Gastroesophageal sphincter (tissue), 3 donors: ENCODE results near the gene POLR3A.

ENCODE experiments used
- EP300 ChIP-seq: sonication (generic); formaldehyde crosslinking; IDR thresholded peaks from one replicate; pipeline ENCODE4 v1.6.1; 2017; ENCODE audit warnings: antibody characterized with exemption, mild to moderate bottlenecking
- POLR2A ChIP-seq, 2 donors: fragments of 450-650 bp; IDR thresholded peaks; one replicate each; pipeline ENCODE4 v1.6.1; 2017; ENCODE audit warnings: antibody characterized with exemption in 2 of 2, mild to moderate bottlenecking in 2 of 2, moderate library complexity in 1 of 2
- POLR2AphosphoS5 ChIP-seq: sonication (generic); formaldehyde crosslinking; IDR thresholded peaks from one replicate; pipeline ENCODE4 v1.6.1; 2017; ENCODE audit warnings: antibody characterized with exemption
- TF ChIP-seq, protein P1 (sequence below), 4 experiments: fragments of 200-600 bp in 2 of 4; fragments of 450-650 bp in 2 of 4; sonication (generic) in 1 of 4; IDR thresholded peaks; one replicate each; pipeline ENCODE4 v1.5.1; 2017 to 2019; ENCODE audit warnings: antibody characterized with exemption in 4 of 4, mild to moderate bottlenecking in 2 of 4, moderate library complexity in 2 of 4

DNA sequence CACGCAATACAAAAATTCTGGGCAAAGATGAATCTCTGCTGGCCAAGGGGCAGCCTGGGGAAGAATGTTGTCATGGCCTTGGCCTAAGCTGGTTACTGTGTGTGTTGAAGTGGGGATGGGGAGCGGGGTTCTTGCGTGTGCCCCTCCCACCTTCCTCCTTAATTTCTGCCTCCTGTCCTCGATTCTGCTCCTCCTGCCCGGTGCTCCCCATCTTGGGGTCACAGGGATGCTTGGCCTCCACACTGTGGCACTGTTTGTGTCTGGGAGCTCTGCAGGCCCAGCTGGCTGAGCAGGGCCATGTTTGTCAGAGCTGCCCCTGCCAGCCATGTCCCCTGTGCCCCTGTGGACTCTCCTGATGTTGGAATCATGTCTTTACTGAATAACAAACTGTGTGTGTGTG is 41.4 kb upstream of the POLR3A start:
- TF ChIP-seq, protein P1, sequence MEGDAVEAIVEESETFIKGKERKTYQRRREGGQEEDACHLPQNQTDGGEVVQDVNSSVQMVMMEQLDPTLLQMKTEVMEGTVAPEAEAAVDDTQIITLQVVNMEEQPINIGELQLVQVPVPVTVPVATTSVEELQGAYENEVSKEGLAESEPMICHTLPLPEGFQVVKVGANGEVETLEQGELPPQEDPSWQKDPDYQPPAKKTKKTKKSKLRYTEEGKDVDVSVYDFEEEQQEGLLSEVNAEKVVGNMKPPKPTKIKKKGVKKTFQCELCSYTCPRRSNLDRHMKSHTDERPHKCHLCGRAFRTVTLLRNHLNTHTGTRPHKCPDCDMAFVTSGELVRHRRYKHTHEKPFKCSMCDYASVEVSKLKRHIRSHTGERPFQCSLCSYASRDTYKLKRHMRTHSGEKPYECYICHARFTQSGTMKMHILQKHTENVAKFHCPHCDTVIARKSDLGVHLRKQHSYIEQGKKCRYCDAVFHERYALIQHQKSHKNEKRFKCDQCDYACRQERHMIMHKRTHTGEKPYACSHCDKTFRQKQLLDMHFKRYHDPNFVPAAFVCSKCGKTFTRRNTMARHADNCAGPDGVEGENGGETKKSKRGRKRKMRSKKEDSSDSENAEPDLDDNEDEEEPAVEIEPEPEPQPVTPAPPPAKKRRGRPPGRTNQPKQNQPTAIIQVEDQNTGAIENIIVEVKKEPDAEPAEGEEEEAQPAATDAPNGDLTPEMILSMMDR (IDR thresholded peaks at IDR 0.05), result no peak
- no peak for TF ChIP-seq POLR2AphosphoS5
- no peak for TF ChIP-seq POLR2A (IDR thresholded peaks at IDR 0.05)
- no peak for TF ChIP-seq EP300
